ENCODE data around the gene PDE4B. TPM values are rescaled to one million over a fixed set of nuclear protein-coding genes. Genes with fewer than 3 reads are reported as not detected.

PDE4B gene
- total RNA-seq, 1 donor from 2014 or later = 1.2 TPM

DNA sequence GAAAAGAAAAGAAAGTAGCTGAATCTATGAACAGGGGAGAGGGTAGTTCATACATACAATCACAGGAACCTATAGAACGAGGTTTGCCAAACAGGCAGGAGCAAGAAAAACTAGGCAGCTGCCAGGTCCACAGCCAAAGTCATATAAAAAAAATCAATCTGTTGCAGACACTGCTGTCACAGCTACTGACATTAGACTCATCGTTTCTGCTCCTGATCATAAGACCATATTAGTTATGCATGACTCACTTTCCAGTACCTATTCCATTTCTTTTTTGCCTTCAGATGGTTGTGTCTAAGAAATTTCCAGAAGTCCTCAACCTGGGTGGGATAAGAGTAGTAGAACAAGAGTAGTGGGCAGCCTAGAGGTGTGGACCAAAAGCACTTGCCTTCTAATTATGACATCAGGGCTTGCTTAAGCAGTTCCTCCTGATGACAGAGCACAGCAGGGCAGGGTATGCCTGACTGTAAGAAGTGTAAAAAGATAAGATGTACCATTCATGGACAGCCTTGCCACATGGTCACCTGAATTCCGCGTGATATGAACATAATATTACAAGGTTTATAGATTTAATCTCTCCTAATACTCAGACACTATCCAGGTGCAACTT lies 418.0 kb downstream of the PDE4B start:
- Histone ChIP-seq H3K36me3 (no peaks in the 10 kb centered on the region), H3K9me3 (ENCODE audit: low read depth) (no peaks in the 10 kb centered on the region), H3K4me2 (no peak overlapping the region), H3K27ac (no peak overlapping the region), H4K20me1 (ENCODE audit: low read depth) (no peaks in the 10 kb centered on the region), H3K4me1 (no peaks in the 10 kb centered on the region), H3K27me3 (no peaks in the 10 kb centered on the region), H3F3A (ENCODE audit: low read depth) (no peaks in the 10 kb centered on the region), H3K79me2 (ENCODE audit: low read depth) (no peaks in the 10 kb centered on the region), H2AFZ (replicated peaks) (no peak overlapping the region), H3K4me3 (no peak overlapping the region), H3K9ac (no peak overlapping the region)
- H3K27ac Mint-ChIP-seq = no peak overlapping the region
- H3K27me3 Mint-ChIP-seq (ENCODE audit: insufficient read depth, low read depth) = no peaks in the 10 kb centered on the region
- no peak overlapping the region for H3K4me3 Mint-ChIP-seq
- H3K4me1 Mint-ChIP-seq = no peaks in the 10 kb centered on the region
- H3K9me3 Mint-ChIP-seq = peaks cover 3% of the 10 kb centered on the region
- no peak for TF ChIP-seq EZH2phosphoT487 (IDR thresholded peaks at IDR 0.05)
- TF ChIP-seq, protein P1, sequence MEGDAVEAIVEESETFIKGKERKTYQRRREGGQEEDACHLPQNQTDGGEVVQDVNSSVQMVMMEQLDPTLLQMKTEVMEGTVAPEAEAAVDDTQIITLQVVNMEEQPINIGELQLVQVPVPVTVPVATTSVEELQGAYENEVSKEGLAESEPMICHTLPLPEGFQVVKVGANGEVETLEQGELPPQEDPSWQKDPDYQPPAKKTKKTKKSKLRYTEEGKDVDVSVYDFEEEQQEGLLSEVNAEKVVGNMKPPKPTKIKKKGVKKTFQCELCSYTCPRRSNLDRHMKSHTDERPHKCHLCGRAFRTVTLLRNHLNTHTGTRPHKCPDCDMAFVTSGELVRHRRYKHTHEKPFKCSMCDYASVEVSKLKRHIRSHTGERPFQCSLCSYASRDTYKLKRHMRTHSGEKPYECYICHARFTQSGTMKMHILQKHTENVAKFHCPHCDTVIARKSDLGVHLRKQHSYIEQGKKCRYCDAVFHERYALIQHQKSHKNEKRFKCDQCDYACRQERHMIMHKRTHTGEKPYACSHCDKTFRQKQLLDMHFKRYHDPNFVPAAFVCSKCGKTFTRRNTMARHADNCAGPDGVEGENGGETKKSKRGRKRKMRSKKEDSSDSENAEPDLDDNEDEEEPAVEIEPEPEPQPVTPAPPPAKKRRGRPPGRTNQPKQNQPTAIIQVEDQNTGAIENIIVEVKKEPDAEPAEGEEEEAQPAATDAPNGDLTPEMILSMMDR (IDR thresholded peaks at IDR 0.05) = no peak
- no peak for TF ChIP-seq EZH2 (IDR thresholded peaks at IDR 0.05)
- no peaks in the 10 kb centered on the region for H3K36me3 Mint-ChIP-seq
- no peak for DNase-seq (ENCODE audit: low spot score)

DNA sequence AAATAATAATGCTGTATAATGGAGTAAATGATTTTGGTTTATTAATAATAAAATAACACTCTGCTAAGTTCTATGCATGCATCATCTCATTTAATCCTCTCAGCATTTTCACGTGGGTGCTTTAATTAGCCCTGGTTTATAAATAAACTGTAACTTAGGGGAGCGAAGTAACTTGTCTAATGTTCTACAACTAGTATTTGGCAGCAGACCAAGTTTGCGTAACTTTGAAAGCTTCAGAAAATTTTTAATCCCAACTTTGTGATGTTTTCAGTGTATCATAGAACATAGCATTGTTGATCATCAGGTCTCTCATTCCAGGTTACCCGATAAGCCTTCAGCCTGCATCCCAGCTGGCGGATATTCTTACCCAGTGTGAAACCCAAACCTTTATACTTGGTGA lies 418.8 kb downstream of the PDE4B start:
- Histone ChIP-seq H3K79me2 (ENCODE audit: low read depth) (no peaks in the 10 kb centered on the region), H3K9ac (no peak overlapping the region), H3K4me2 (no peak overlapping the region), H3K9me3 (ENCODE audit: low read depth) (no peaks in the 10 kb centered on the region), H3K27ac (no peak overlapping the region), H3K27me3 (no peaks in the 10 kb centered on the region), H2AFZ (replicated peaks) (no peak overlapping the region), H3K4me3 (no peak overlapping the region), H4K20me1 (ENCODE audit: low read depth) (no peaks in the 10 kb centered on the region), H3F3A (ENCODE audit: low read depth) (no peaks in the 10 kb centered on the region), H3K36me3 (no peaks in the 10 kb centered on the region), H3K4me1 (no peaks in the 10 kb centered on the region)
- Mint-ChIP-seq H3K4me3 (no peak overlapping the region), H3K4me1 (no peaks in the 10 kb centered on the region), H3K9me3 (no peaks in the 10 kb centered on the region), H3K27me3 (ENCODE audit: insufficient read depth, low read depth) (no peaks in the 10 kb centered on the region), H3K27ac (no peak overlapping the region), H3K36me3 (no peaks in the 10 kb centered on the region)
- DNase-seq (ENCODE audit: low spot score) = no peak
- TF ChIP-seq EZH2phosphoT487 (IDR thresholded peaks at IDR 0.05) = no peak
- TF ChIP-seq, protein P1 (IDR thresholded peaks at IDR 0.05) = no peak
- no peak for TF ChIP-seq EZH2 (IDR thresholded peaks at IDR 0.05)

DNA sequence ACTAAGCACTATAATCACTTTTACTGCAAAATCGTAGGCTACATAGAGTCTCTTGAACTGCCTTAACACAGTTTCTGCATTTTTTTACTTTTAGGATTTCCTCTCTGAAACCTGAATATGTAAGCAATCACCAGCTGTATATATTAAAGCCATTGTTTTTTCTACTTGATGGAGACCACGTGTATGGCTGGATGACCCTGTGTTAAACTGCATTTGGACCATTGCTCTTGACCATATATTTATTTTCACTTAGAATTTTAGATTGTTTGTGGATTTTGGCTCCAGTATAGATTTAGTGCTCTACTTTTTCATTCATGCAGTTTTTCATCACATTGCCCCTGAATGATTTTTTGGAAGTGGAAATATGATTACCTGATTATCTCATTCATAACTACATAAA lies 420.8 kb downstream of the PDE4B start:
- H3K4me3 ChIP-seq = no peak overlapping the region
- H2AFZ ChIP-seq (replicated peaks) = no peak overlapping the region
- no peak for DNase-seq (ENCODE audit: low spot score)
- H3K79me2 ChIP-seq (ENCODE audit: low read depth) = no peaks in the 10 kb centered on the region
- H3K36me3 ChIP-seq = no peaks in the 10 kb centered on the region
- TF ChIP-seq, protein P1 (IDR thresholded peaks at IDR 0.05) = no peak
- TF ChIP-seq EZH2phosphoT487 (IDR thresholded peaks at IDR 0.05) (no peak), EZH2 (IDR thresholded peaks at IDR 0.05) (no peak)
- no peaks in the 10 kb centered on the region for H3F3A ChIP-seq (ENCODE audit: low read depth)
- H3K27me3 ChIP-seq = no peaks in the 10 kb centered on the region
- Mint-ChIP-seq H3K27ac (no peak overlapping the region), H3K4me1 (no peaks in the 10 kb centered on the region), H3K4me3 (no peak overlapping the region), H3K27me3 (ENCODE audit: insufficient read depth, low read depth) (peaks cover 2% of the 10 kb centered on the region), H3K36me3 (no peaks in the 10 kb centered on the region), H3K9me3 (no peaks in the 10 kb centered on the region)
- H3K4me1 ChIP-seq = no peaks in the 10 kb centered on the region
- no peak overlapping the region for H3K4me2 ChIP-seq
- H4K20me1 ChIP-seq (ENCODE audit: low read depth) = no peaks in the 10 kb centered on the region
- no peaks in the 10 kb centered on the region for H3K9me3 ChIP-seq (ENCODE audit: low read depth)
- H3K27ac ChIP-seq = no peak overlapping the region
- H3K9ac ChIP-seq = no peak overlapping the region
